NT2/D1 (cell line): ENCODE data around the gene DOCK1.

Source experiments
- YY1 ChIP-seq: IDR thresholded peaks from 2 replicates; pipeline ENCODE4 v1.6.1; 2011; ENCODE audit not compliant: insufficient read length, insufficient read depth
- ZNF274 ChIP-seq: IDR thresholded peaks from 2 replicates; pipeline ENCODE4 v1.6.1; 2011; ENCODE audit warnings: mild to moderate bottlenecking, low read depth, low read length

- TF ChIP-seq YY1 = no peak
- TF ChIP-seq ZNF274 = no peak
Measured at GRCh38 chr10:126914561-126914960, 9.3 kb downstream of the DOCK1 start.
